Measurements from ENCODE around the gene ACSM2B.
"Not testable (repeated sequence)": the region's sequence is repeated elsewhere in the genome, so short reads cannot be mapped to it uniquely, and the experiment has no call there.

ACSM2B gene

DNA sequence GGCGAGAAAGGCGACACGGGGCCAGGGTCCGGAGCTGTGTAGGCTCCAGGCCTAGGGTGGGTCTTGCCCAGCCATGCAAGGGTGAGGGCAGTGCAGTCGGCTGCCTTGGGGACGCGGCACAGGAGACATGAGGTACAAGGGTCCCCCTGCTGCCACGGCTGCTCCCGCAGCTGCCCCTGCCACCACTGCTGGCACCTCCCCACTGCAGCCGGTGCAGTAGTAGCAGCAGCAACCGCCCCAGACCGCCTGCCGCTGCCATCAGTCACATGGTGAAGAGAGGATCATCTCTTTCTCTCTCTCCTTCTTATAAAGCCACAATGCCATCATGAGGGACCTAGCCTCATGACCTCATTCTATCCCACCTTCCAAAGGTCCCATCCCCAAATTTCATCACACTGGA lies 44.4 kb downstream of the ACSM2B start:
- not testable (repeated sequence) for DNase-seq

DNA sequence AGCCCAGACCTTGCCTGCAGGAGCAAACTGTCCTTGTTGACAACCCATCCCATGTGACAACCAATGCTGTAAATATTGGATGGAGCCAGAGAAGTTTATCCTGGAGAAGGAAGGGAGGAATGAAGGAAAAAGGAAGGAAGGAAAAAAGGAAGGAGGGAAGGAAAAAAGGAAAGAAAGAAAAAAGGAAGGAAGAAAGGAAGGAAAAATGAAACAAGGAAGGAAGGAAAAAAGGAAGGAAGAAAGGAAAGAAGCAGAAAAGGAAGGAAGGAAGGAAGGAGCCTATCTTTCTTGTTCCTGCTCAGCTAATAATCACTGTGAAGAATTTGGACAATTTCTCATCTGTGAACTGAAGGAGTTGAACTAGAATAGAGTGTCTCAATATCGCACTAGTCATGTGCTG lies 56.1 kb downstream of the ACSM2B start:
- DNase-seq, result no peak

DNA sequence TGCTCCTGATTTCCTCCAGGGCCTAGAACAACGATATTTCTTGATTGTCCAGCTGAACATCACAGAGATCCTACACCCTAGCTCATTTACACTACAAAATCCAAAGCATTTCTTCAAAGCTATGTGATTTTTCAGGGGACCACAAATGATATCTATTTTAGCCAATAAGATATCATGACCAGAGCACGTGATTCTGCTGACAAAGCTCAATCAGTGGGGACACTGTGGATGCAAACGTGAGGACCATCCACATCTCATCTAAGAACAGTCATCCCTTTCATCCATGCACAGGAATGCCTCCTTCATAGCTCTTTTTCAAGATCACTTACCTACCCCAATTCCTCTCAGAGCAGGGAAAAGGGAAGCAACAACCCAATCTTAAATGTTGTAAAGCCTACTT lies 56.9 kb downstream of the ACSM2B start:
- no peak for DNase-seq

DNA sequence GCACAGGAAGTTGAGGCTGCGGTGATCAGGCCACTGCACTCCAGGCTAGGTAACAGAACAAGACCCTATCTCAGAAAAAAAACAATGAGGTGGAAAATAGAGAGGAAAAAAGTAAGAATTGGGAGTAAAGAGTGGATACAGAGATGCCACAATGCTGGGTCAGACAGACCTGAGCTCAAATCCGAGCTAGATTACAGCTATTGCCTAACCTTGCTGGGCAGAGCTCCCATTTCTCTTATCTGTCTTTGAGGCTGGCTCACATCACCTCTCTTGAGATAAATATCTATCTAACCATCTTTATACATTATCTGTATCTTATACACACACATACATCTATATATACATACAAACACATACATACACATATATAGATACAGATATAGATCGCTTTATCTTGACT lies 59.0 kb downstream of the ACSM2B start:
- DNase-seq, result no peak

- no peak for DNase-seq
Observed at GRCh38 chr16:20515688-20516090, 60.5 kb downstream of the ACSM2B start.

DNA sequence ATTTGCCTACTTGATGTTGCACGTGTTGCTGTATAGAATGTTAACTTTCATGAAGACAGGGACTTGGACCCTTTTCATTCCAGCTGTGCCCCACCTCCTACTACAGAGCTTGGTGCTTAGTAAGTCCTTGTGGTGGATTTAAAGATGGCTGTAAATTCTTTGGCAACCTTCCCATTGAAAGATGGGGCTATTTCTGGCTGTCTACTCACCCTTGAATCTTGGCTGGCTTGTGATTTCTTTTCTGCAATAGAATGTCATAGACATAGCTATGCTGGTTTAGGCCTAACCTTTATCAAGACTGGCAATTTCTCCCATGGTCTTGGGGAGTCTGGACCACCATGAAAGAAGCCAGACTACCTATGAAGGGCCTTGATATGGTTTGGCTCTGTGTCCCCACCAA lies 65.8 kb downstream of the ACSM2B start:
- DNase-seq, result no peak

GRCh38 chr16:20507280-20507679 lies 68.9 kb downstream of the ACSM2B start:
- DNase-seq, result no peak

DNA sequence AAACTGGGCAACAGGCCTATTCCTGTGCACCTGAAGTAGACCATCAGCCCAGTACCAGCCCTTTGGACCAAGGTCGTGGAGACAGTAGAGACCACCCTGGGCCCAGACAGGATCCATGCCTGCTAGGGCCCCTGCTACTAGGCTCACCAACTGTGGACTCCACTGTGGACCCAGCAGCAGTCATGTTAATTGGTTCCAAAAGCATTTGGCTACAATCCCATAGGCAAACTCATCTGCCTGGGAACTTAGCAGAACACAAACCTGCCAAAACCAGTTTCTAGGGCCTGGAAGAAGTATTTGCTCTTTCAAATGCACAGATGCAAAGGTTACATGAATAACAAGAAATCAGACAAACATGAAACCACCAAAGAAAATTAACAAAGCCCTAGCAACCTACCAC lies 71.7 kb downstream of the ACSM2B start:
- DNase-seq, result no peak

DNA sequence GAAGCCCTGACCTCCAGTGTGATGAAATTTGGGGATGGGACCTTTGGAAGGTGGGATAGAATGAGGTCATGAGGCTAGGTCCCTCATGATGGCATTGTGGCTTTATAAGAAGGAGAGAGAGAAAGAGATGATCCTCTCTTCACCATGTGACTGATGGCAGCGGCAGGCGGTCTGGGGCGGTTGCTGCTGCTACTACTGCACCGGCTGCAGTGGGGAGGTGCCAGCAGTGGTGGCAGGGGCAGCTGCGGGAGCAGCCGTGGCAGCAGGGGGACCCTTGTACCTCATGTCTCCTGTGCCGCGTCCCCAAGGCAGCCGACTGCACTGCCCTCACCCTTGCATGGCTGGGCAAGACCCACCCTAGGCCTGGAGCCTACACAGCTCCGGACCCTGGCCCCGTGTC lies 84.7 kb downstream of the ACSM2B start:
- not testable (repeated sequence) for DNase-seq

- DNase-seq, result not testable (repeated sequence)
Observed at GRCh38 chr16:20490994-20491393, 85.2 kb downstream of the ACSM2B start.

Data from stimulated activated CD4-positive, alpha-beta T cell treated with anti-CD3 and anti-CD28 coated beads, Interleukin-4, amount 100 ng/mL, for 1 hour (primary cell).